Left forelimb (tissue), 1 donor: Measurements from ENCODE around the gene BMPR1A.

Source experiments
- DNase-seq: peaks from one replicate; pipeline ENCODE4 v3.0.0-alpha.2; 2018; ENCODE audit warnings: low spot score

Gene BMPR1A

GRCh38 chr10:86765548-86765947 lies 9.1 kb downstream of the BMPR1A start:
- no peak for DNase-seq

GRCh38 chr10:86768412-86769062 lies 12.1 kb downstream of the BMPR1A start:
- DNase-seq, result no peak

DNA sequence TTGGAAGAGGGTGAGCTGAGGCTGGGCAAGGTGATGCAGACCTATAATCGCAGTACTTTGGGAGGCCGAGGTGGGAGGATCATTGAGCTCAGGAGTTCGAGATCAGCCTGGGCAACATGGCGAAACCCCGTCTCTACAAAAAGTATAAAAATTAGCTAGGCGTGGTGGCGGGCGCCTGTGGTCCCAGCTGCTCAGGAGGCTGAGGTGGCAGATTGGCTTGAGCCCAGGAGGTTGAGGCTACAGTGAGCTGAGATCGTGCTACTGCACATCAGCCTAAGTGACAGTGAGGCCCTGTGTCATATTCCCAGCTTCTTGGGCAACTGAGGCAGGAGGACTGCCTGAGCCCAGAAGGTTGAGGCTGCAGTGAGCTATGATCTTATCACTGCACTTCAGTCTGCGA lies 13.6 kb downstream of the BMPR1A start:
- DNase-seq, result no peak

DNA sequence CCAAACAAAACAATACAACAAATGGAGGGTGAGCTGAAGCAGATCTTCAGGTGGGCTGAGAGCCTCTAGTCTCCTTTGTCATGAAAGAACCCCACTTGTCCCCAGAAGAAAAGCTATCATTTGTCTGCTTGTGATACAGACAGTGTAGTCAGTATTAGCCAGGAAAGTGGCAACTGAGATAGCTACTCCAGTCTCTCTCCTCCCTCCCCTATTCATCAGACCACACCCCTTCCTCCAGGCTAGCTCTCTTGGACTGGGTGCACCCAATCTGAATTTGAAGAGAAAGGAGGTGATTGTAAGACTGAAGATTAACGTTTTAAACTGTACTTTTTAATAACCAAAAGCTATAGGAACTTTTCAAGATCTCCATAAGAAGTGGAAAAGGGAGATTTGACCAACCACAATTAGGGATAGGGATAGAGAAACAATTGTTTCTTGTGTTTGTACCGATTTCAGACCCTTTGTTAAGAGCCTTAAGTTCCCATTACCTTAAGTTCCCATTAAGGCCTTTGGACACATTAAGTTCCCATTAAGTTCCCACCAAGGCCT lies 14.1 kb downstream of the BMPR1A start:
- no peak for DNase-seq

GRCh38 chr10:86773498-86773897 lies 17.1 kb downstream of the BMPR1A start:
- DNase-seq, result no peak

DNA sequence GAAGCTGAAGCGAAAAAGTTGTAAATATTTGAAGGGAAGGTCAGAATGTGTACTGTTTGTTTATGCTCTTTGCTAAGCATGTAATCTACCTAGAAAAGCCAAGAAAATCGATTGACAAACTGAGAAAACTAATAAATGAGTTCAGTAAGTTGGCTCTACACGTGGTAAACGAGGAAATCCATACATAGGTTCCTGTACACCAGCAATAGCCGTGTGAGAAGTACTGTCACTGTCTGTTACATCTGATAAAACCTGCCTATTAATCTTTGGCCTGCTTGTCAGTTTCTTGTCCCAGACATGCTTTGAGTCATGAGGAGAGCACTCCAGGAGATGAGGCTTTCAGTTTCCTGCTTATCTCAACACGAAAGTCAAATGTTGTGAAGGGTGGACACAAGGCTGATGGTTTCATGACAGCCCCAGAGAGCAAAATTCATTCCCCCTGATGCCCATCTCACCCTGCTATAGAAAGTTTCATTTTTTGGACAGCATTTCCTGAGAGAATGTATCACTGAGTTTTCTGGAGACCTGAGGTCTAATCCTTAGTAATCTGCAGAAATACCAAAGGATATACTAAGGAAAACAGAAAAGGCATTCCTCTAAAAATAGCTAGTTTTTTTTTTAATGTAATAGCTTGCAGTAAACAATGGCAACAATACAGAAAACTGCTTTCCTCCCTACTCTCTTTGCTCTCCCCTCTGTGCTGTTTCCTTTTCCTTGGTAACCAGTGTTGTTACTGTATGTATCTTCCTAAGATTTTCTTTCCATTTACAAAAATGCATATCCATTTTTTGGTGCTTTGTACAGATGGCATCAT lies 18.8 kb downstream of the BMPR1A start:
- DNase-seq, result no peak

- no peak for DNase-seq
Measured at GRCh38 chr10:86775870-86776180, 19.4 kb downstream of the BMPR1A start.

DNA sequence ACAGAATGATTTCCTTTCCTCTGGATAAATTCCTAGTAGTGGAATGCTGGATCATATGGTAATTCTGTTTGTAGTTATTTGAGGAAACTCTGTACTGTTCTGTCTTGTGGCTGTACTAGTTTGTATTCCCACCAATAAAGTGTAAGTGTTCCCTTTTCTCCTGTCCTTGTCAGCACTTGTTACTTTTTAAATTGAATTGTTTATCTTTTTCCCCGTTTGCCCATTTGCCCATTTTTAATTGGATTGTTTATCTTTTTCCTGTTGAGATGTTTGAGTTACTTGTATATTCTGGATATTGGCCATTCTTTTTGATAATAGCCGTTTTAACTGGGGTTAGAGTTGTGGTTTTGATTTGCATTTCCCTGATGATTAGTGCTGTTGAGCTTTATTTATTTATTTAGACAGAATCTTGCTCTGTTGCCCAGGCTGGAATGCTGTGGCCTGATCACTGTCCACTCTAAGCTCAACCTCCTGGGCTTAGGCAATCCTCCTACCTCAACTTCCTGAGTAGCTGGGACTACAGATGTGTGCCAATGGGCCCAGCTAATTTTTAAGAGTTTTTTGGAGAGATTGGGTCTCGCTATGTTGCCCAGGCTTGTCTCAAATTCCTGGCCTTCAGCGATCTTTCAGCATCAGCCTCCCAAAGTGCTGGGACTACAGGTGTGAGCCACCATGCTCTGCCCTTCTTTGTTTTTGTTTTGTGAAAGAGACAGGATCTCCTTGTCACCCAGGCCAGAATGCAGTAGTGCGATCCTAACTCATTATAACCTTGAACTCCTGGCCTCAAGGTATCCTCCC lies 23.0 kb downstream of the BMPR1A start:
- DNase-seq, result no peak

- no peak for DNase-seq
Measured at GRCh38 chr10:86782701-86783418, 26.4 kb downstream of the BMPR1A start.

- no peak for DNase-seq
Measured at GRCh38 chr10:86785037-86785436, 28.6 kb downstream of the BMPR1A start.

- DNase-seq, result no peak
Measured at GRCh38 chr10:86785968-86786367, 29.5 kb downstream of the BMPR1A start.

DNA sequence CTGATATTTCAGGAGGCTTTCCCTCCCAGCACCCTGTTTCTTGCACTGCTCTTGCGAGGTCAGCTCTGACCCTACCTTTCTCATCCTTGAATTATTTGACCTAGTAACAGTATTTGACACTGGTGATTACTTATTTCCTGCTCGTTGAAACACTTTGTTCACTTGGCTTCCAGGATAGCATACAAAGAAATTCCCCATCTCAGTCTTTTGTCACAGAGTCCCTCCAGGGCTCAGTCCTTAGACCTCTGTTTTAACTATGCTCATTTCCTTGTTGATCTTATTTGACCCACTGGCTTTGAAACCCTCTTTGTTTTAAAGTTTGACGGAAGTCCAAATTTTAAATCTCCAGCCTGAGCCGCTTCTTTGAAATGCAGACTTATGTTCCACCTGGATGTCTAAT lies 29.9 kb downstream of the BMPR1A start:
- DNase-seq, result no peak

- DNase-seq, result no peak
Measured at GRCh38 chr10:86790394-86790793, 34.0 kb downstream of the BMPR1A start.

DNA sequence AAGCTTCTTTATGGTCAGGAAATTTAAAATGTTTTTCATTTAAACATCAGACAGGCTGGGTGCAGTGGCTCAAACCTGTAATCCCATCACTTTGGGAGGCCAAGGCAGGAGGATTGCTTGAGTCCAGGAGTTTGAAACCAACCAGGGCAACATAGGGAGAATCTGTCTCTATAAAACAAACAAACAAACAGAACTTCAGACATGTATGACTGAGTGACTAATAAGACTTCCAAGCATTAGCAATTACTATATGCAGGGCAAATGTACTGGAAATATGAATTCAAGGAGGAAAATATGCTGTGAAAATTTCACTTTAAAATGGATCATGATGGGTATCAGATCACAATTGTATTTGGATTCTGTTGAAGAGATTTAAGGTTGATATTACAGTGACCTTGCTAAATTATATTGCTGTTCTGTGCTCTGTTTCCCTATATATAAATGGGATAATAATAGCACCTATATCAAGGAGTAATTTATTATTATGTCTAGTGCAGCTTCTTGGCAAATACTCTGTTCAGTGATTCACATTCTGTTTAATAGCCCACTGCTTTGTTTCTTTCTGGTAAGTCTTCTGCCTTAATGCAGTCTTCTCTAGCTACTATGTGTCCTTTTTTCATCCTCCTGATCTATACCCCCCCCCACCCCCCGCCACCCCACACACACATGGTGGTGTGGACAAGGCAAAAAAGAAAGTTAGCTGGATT lies 36.2 kb downstream of the BMPR1A start:
- no peak for DNase-seq

DNA sequence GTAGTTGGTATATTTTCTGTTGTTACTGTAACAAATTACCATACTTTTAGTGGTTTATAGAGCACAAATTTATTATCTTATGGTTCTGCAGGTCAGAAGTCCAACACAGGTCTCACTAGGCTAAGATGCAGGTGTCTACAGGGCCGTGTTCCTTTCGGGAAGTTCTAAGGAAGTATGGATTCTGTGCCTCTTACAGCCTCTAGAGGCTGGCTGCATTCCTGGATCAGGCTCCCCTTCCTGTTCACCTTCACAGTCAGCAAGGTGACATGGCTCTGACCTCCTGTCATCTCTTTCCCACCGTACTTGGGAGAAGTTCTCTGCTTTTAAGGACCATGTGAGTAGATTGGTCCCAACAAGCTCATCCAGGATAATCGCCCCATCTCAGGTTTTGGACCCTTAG lies 37.3 kb downstream of the BMPR1A start:
- no peak for DNase-seq

- no peak for DNase-seq
Measured at GRCh38 chr10:86795353-86795752, 38.9 kb downstream of the BMPR1A start.

DNA sequence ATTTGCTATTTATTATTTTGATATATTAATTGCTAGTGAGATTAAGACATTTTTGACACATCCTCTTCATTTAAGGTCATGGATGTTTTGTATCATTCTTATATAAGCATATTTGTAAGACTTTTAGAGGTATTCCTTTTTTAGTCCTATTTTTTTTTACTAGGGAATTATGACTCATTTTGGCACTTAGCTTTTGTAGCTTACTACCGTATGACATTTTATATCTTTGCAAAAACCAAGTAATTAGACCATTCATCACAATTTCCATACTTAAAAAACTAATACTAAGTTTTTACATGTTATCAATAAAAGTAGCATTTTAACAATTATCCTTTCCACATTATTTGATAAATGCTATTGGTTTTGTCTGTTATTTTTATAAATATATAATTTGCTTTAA lies 41.6 kb downstream of the BMPR1A start:
- DNase-seq, result no peak

DNA sequence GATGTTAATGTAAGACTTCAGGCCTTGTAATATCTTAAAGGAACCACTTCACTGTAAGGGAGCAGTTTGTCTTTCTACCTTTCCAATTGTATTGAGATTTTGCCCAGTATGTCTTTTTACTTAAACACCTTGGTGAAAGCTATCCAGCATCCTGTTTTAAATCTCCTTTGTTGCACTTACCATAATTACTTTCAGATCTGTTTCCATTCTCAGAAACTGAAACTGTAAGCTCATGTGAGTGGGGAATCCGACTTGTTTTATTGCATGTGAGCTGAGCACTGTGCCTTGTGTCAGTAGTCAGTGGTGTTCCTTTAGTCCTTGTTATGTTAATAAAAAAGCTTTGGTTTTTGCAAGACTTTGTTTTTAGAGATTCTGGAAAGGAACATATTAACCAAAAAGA lies 42.2 kb downstream of the BMPR1A start:
- DNase-seq, result no peak

DNA sequence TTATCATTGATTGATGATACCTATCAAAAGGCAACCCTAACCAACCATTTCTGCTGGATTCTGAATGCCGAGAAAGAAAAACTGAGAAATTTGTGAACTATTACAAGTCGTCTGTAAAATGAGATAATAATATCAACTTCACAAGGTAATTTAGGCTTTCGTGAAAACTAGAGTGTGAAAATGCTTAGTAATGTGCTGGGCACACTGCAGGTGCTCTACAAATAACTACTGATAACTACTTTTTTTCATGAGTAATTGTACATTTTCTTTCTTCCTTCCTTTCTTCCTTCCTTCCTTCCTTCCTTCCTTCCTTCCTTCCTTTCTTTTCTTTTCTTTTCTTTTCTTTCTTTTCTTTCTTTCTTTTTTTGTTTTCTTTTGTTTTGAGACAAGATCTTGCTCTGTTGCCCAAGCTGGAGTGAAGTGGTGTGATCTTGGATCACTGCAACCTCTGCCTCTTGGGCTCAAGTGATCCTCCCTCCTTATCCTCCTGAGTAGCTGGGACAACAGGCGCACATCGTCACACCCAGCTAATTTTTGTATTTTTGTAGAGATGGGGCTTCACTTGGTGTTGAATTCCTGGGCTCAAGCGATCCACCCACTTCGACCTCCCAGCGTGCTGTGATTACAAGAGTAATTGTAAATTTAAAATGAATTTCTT lies 42.9 kb downstream of the BMPR1A start:
- DNase-seq, result no peak

- no peak for DNase-seq
Measured at GRCh38 chr10:86801995-86802394, 45.6 kb downstream of the BMPR1A start.
